GM21723 (cell line): Measurements from ENCODE around the gene NPLOC4.

Source experiments
- ATAC-seq: cut with Tn5 transposase; IDR thresholded peaks from one replicate; pipeline ENCODE4 v1.9.1; 2021; ENCODE audit warnings: mild to moderate bottlenecking, moderate library complexity; ENCODE audit not compliant: unreplicated experiment

The NPLOC4 gene

GRCh38 chr17:81664051-81664470, 27.1 kb upstream of the NPLOC4 start:
- ATAC-seq = no peak

- no peak for ATAC-seq
Observed at GRCh38 chr17:81662002-81662401, 25.1 kb upstream of the NPLOC4 start.

GRCh38 chr17:81660441-81660840, 23.5 kb upstream of the NPLOC4 start:
- no peak for ATAC-seq

- ATAC-seq = no peak
Observed at GRCh38 chr17:81659038-81659437, 22.1 kb upstream of the NPLOC4 start.

GRCh38 chr17:81656835-81657234, 19.9 kb upstream of the NPLOC4 start:
- ATAC-seq = no peak

GRCh38 chr17:81656118-81656743, 19.3 kb upstream of the NPLOC4 start, which contains the start of gene PDE6G:
PDE6G (minus strand) TSS chr17:81656542; CDS start chr17:81653305, 3,237 bp downstream.
- ATAC-seq = no peak

- ATAC-seq = no peak
Observed at GRCh38 chr17:81655378-81656117, 18.6 kb upstream of the NPLOC4 start.

GRCh38 chr17:81652906-81653771, 16.2 kb upstream of the NPLOC4 start:
- no peak for ATAC-seq

- ATAC-seq = no peak
Observed at GRCh38 chr17:81651692-81652091, 14.8 kb upstream of the NPLOC4 start.

GRCh38 chr17:81650951-81651350, 14.0 kb upstream of the NPLOC4 start:
- no peak for ATAC-seq

GRCh38 chr17:81648707-81649085, 11.8 kb upstream of the NPLOC4 start:
- ATAC-seq = no peak

GRCh38 chr17:81648013-81648706, 11.2 kb upstream of the NPLOC4 start:
- no peak for ATAC-seq

GRCh38 chr17:81647640-81648012, 10.7 kb upstream of the NPLOC4 start:
- no peak for ATAC-seq

- no peak for ATAC-seq
Observed at GRCh38 chr17:81646869-81647600, 10.1 kb upstream of the NPLOC4 start.

GRCh38 chr17:81644976-81645952, 8.4 kb upstream of the NPLOC4 start:
- ATAC-seq = no peak

- no peak for ATAC-seq
Observed at GRCh38 chr17:81644496-81644895, 7.6 kb upstream of the NPLOC4 start.

- ATAC-seq = no peak
Observed at GRCh38 chr17:81641825-81642489, 5.0 kb upstream of the NPLOC4 start.

GRCh38 chr17:81640011-81640410, 3.1 kb upstream of the NPLOC4 start:
- no peak for ATAC-seq

GRCh38 chr17:81638683-81639082, 1.8 kb upstream of the NPLOC4 start:
- ATAC-seq = no peak
